ENCODE measurements around the gene TMPRSS2. TPM values are rescaled to one million over a fixed set of nuclear protein-coding genes. Genes with fewer than 3 reads are reported as not detected.
A peak's percentile ranks its signal among the peaks of the same experiment; 100 is the strongest.

TMPRSS2 gene
- total and polyA plus RNA-seq, 9 of the 15 experiments (the other 6 are each of a cell fraction or from before 2014, with no cell fraction given), result 0.20 TPM; not detected in 8

DNA sequence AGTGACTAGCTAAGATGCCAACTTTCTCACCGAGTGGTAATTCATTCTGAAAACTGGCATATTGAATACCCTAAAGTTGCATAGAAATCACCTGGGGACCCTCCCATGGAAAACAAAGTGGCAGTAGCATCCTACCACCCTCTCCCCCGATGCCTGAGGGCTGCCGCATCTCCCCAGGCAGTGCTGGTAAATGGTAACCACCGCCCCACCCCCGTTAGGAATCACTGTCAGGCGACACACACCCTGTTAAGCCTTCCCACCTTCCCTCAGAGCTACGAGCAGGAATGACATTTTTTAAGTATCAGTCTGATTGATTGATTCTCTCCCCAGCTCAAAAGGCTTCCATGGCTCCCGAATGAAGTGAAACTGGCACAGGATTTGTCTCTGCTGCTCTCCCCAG, 28.3 kb downstream of the TMPRSS2 start (continued):
- no peak for TF ChIP-seq TAF1 (IDR thresholded peaks at IDR 0.05; ENCODE audit: control insufficient read depth, extremely low read depth, insufficient read depth, low read length, severe bottlenecking)
- TF ChIP-seq CXXC5 (CRISPR knock-in tag; IDR thresholded peaks at IDR 0.05), result no peak
- TF ChIP-seq POLR3G (IDR thresholded peaks at IDR 0.05; ENCODE audit: extremely low read depth, insufficient read length, insufficient replicate concordance), result no peak
- no peak for TF ChIP-seq NCOA2 (IDR thresholded peaks at IDR 0.05; ENCODE audit: partially characterized antibody in 2 of 2)

DNA sequence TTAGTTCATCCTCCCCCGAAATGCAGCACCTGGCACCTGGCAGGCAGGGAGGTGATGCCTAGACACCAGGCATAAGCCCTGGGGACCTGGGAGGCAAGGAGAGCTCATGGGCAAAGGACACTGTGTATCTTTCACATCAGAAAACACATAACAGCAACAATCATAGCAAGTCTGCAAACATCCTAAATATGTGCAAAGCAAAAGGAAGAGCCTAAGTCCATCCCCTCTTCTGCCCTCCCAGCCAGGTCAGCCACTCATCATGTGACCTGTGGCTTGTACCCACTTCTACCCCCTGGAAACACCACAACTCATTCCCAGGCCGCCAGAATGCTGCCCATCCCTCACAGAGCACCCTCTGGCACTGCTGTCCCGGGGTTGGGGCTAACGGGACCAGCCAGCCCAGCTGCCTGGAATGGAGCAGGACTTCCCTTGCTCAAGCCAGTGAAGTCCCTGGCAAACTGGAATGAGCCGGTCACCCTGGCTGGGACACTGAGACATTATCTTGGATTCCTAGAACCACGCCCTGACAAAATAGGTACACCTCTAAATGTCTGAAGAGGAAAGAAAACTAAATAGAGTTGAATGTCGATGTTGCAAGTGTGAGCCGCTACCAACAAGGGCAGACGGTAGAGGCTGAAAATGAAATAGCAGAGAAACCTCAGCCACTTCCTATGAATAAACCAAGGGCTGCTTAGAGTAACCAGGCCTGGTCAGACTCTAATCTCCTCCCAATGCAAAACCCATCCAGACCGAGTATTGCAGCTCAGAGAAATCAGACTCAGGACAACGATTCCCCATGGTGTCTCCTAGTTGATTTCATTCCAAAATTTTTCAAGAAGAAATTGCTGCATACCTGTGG, 29.4 kb downstream of the TMPRSS2 start:
- Histone ChIP-seq H3K9me1 (ENCODE audit: control insufficient read depth, insufficient read depth, low read length) (no peaks in the 10 kb centered on the region), H2AFZ (ENCODE audit: low read depth, low read length) (no peak overlapping the region), H3K36me3 (ENCODE audit: control insufficient read depth, insufficient read depth, low read length) (no peaks in the 10 kb centered on the region), H3K27ac (ENCODE audit: extremely low read depth, low read depth, low read length) (no peak overlapping the region), H3K4me2 (ENCODE audit: insufficient read depth, low read length) (no peak overlapping the region), H4K20me1 (replicated peaks; ENCODE audit: control insufficient read depth, insufficient read depth, low read length) (no peaks in the 10 kb centered on the region), H3K79me2 (ENCODE audit: control insufficient read depth, insufficient read depth, low read length) (no peaks in the 10 kb centered on the region), H3K27me3 (ENCODE audit: control insufficient read depth in 2 of 2, insufficient read depth in 2 of 2, low read length in 2 of 2) (peaks cover 12 to 30% of the 10 kb centered on the region in 2 experiments; a peak in 4 of 5 replicates), H3K4me1 (replicated peaks in 1 of 2; ENCODE audit: control insufficient read depth in 2 of 2, insufficient read depth in 2 of 2, low read length in 2 of 2) (no peaks in the 10 kb centered on the region), H3K9ac (ENCODE audit: insufficient read depth in 1 of 2, low read depth in 2 of 2, low read length in 2 of 2) (no peak overlapping the region), H3K9me3 (replicated peaks; ENCODE audit: control insufficient read depth, insufficient read depth, low read depth, low read length) (no peaks in the 10 kb centered on the region), H3K4me3 (no peak overlapping the region)
- CTCF ChIA-PET (ENCODE audit: low intra/inter-chr PET ratio), result no interaction called here
- POLR2A ChIA-PET, result no interaction called here
- no TSS peak for BruUV-seq (replicated peaks)
- DNase-seq (ENCODE audit: extremely low read depth in 1 of 4, low spot score in 3 of 4), result no peak
- peak; percentile 55 for FAIRE-seq
- ATAC-seq, result no peak
- in situ Hi-C loops (cut with MboI), result no loop called here
- WGBS (ENCODE audit: insufficient coverage, low coverage, missing lambda C conversion rate), result 0% methylated on average over 11 of the region's 11 CpGs
- intact Hi-C loops (cut with micrococcal nuclease), result no loop called here
- TF ChIP-seq, protein P1, sequence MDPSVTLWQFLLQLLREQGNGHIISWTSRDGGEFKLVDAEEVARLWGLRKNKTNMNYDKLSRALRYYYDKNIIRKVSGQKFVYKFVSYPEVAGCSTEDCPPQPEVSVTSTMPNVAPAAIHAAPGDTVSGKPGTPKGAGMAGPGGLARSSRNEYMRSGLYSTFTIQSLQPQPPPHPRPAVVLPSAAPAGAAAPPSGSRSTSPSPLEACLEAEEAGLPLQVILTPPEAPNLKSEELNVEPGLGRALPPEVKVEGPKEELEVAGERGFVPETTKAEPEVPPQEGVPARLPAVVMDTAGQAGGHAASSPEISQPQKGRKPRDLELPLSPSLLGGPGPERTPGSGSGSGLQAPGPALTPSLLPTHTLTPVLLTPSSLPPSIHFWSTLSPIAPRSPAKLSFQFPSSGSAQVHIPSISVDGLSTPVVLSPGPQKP (CRISPR knock-in tag; IDR thresholded peaks at IDR 0.05), result no peak
- peak; percentile 35 for TF ChIP-seq TFE3 (CRISPR knock-in tag; IDR thresholded peaks at IDR 0.05)
- peak; percentile 39; the same call in 1 of the 2 replicates for TF ChIP-seq REST (IDR thresholded peaks at IDR 0.05; ENCODE audit: borderline replicate concordance)
- TF ChIP-seq REST (CRISPR knock-in tag; IDR thresholded peaks at IDR 0.05; ENCODE audit: low read depth), result no peak
